ENCODE results near the gene SPINDOC.
A peak's percentile ranks its signal among the peaks of the same experiment; 100 is the strongest.

Gene SPINDOC

DNA sequence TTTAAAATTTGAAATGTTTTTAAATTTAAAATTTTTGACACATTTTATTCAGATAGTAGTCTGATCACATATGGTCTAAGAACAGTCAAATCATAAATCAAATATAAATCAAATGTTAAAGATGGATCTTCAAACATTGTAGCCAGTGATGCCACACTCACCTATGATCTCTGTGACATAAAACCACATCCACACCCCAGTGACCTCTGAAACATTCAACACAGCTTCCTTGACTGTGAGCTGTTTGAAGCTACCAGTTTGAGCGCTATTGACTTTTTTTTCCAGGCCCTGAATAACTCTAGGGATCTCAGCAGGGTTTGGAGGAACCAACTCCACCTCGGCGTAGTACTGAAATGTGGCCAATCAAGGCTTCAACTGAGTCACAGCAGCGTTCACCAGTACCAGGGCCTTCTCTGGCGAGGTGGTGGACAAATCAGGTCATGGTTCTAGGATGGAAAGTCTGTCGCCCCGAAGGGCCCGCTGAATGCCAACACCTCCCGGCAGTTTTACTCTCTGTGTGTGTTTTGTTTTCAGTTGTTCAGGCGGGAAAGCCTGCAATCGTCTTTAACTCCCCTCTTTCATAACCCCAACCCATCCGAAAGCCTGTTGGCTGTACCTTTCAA lies 21.4 kb downstream of the SPINDOC start:
- no peak for DNase-seq

GRCh38 chr11:63835158-63835545 lies 21.9 kb downstream of the SPINDOC start:
- no peak for DNase-seq

DNA sequence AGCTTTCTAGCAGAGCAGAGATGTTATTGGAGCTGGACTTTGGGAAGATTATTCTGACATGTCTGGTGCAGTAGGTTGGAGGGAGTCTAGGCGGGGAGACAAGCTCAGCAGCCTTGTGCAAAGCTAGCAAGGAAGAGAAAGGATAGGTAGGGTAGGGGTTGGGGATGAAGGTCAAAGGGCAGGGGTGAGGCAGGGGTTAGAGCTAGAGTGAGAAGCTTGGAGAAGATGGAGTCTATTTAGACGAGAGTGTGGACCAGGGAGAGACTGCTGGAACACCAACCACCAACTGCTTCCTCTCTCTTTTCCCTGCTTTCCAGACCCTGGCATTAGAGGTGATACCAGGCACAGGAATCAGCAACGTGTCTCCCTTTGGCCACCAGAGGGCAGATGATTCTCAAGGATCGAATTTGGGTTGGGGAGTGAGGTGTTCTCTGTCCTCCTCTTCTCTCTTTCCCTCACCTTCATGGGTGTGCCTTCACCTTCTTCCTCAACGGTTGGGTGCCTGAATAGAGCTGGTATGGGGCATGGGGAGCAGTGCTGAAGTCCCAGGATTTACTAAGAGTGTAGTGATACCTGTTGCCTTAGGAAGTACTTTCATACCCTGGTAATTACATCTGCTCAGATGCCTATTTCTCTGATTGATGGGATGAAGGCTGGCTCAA lies 23.9 kb downstream of the SPINDOC start:
- DNase-seq: peak; percentile 67

GRCh38 chr11:63837739-63838138 lies 24.5 kb downstream of the SPINDOC start:
- DNase-seq: no peak

GRCh38 chr11:63838150-63838677 lies 25.0 kb downstream of the SPINDOC start:
- DNase-seq: no peak

DNA sequence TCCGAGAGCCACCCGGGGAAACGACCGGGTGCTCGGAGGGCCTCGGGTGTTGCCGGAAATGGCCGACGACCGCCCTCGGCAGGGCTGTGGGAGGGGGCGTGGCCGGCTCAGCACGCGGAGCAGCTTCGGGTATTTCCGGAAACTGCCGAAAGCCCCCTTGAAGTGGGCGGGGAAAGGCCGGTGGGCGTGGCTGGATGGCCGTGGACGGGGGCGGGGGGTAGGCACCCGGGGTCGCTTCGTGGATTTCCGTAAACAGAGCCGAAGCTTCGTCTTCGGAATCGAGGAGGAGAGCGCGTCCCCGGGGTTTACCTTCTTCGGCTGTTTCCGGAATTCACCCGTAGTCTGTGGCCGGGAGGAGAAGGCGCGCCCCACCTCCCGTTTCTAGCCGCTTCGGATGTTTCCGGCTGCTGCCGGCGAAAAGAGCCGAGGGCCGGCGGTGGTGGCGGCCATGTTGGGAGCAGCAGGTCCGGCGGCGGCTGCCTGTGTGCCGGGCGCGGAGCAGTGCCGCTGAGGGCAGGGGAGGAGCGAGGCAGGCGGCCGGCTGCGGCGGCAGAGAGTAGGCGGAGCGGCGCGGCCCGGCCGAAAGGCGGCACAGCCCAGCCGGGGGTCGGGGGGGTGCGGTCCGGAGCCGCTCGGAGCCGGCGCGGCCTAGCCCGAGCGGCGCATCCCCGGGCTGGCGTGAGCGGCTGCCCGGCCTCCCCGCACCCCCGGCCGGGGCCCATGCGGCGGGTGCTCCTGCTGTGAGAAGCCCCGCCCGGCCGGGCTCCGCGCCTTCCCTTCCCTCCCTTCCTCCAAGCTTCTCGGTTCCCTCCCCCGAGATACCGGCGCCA lies 25.6 kb downstream of the SPINDOC start, which contains the start of gene MARK2:
Gene MARK2 (plus strand): TSS at position 433 of the 830 bp plus-strand sequence. CDS start 397 bp downstream, at position 830.
- peak; percentile 99 for DNase-seq

DNA sequence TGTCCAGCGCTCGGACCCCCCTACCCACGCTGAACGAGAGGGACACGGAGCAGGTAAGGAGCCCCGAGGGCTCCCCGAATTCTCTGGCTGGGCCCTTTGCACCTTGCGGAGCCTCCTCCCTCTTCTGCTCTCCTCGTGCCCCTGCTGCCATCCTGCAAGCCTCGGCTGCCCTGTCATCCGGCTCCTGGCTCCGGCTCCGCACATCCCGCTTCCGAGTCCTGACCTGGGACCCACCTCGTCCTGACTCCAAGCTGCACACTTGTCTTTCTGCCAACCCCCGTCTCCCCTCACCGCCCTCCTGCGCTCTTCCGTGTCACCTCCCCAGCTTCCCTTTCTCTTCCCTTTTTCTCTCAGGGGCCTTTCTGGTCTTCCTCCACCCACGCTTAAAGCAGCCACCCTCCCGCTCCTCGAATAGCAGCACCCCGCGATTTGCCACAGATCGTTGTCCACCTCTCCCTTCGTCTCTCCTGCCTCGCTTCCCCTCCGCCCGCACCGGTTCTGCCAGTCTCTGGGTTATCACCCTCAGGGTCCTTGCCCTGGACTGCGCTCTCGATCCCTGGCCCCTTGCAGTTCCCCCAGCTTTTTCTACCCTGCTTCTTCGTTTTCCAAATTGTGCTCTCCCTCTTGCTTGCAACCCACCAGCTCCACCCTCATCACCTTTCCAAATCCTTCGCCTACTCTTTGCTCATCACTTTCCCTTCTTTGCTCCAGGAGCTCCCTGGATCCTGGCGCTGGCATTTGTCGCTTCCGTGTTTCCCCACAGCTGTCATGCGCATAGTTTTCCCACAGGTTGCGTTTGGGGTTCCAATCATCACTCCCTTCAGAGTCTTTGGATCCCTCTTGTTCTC lies 26.5 kb downstream of the SPINDOC start:
- DNase-seq: peak; percentile 23

GRCh38 chr11:63840356-63841060 lies 27.3 kb downstream of the SPINDOC start:
- no peak for DNase-seq

DNA sequence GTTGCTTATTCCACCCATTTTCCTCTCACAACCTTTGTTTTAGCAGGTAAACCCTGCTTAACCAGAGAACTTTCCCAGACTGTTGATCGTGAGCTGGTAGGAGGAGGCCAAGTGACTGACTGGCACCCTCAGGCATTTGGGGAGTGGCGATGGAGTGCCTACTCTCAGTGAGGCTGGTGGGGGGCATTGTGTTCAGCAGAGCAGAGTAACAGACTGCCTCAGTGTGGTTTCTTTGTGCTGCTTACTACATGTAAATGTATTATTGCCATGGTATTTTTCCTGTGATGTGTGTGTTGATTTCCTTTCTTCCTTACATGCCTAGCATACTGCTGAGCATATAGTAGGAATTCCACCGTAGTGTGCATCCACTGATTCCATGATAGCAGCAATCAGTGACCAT lies 28.3 kb downstream of the SPINDOC start:
- no peak for DNase-seq

DNA sequence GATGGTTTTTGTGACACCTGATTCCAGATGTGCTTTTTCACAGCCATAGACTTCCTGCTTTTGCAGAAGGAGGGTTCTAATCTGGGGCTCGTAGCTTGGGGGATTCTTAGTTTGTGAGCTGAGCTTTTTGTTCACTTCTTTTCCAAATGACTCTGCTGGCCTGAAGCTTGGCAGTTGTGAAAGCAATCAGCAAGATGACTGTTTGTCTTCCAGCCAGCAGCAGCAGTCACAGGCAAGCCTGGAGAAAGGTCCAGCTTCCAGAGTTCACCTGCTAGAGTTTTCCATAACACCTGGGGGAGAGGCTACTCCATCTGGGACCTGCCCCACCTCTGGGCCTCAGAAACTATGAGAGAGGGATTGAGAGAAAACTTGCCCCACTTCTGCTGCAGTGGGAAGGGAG lies 29.8 kb downstream of the SPINDOC start:
- no peak for DNase-seq

DNA sequence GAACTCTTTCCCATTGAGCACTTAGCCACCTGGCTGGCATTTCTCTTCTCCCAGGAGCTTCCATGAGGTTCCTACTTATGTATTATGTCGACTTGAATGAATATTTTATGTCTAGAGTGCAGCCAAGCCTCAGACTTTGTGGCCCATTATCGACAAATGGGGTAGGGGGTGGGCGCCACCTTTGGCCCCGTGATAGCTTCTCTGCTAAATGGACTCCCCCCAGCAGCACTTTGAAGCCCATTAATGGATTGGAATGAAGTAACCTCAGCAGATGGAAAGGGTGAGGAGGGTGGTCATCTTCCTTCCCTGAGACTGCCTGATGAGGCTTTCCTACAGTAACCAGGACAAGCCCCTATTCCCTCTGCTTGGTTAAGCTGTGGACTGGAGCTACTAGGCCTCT lies 31.6 kb downstream of the SPINDOC start:
- no peak for DNase-seq

- DNase-seq: no peak
These were observed 32.0 kb downstream of the SPINDOC start for GRCh38 chr11:63845303-63845702.

GRCh38 chr11:63845911-63846310 lies 32.7 kb downstream of the SPINDOC start:
- no peak for DNase-seq

GRCh38 chr11:63846897-63847296 lies 33.6 kb downstream of the SPINDOC start:
- no peak for DNase-seq

DNA sequence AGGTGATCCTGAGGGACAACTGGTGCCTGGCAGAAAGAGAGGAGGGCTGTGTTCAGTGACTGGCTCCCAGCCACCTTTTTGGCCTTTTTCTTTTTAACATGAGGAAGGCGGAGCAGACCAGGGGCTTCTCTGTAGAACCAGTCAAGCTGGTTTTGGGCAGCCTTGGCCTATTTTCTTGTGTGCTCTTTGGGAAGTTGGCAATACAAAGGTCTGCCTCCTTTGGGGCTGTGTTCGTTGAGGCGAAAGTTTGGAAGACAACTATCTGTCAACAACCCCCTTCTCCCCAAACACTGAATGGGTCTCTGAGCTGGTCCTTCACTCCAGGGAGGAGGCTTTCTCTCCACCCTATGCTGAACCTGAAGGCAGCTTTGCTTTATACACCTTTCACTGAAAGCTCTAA lies 34.1 kb downstream of the SPINDOC start:
- DNase-seq: no peak

DNA sequence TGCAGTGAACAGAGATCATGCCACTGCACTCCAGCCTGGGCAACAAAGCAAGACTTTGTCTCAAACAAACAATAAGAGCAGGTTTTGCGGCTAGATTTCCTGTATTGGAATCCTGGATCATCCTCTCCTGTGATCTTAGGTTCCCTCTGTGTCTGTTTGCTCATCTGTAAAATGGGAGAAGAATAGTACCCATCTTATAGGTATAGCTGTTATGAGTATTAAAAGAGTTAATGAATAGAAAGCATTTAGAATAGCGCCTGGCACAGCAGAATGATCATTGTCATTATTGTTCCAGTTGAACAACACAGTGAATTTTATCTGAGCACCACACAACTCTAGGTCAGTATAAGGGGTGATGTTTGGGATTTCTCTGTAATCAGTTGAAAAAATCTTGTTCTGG lies 36.4 kb downstream of the SPINDOC start:
- no peak for DNase-seq

GRCh38 chr11:63850920-63851319 lies 37.7 kb downstream of the SPINDOC start:
- no peak for DNase-seq

DNA sequence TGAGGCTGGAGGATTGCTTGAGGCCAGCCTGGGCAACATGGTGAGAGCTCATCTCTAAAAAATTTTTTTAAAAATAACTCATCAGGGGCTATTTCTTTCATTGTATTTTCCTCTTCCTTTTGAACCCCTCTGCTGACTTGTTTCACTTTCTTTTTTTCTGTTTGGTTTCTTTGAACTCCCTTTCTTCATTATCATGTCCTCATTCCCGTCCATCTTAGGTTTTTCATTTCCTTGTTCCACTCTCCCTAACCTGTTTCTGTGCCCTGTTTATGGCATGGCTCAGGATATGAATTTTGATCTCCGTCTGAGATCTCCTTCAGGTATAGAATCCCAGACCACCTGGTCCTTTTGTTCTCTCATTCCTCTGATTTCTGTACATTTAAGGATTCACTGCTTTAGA lies 38.1 kb downstream of the SPINDOC start:
- DNase-seq: no peak

DNA sequence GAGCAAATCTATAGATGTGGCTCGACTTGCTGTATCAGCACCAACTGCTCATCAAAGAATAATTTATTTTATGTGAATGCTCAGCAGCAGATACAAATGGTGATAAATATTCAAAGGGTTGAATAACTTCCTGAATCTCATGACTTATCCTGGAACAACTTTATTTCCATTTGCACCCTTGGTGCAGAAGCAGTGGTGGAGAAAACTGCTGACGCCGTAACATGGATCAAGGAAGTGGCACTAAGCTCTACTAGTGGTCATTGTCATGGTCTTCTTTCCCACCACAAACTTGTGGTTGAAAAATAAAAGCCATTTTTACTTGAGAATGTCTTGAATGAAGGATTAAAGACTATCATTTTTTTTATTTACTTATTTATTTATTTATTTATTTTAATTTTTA lies 40.2 kb downstream of the SPINDOC start:
- DNase-seq: peak; percentile 27

DNA sequence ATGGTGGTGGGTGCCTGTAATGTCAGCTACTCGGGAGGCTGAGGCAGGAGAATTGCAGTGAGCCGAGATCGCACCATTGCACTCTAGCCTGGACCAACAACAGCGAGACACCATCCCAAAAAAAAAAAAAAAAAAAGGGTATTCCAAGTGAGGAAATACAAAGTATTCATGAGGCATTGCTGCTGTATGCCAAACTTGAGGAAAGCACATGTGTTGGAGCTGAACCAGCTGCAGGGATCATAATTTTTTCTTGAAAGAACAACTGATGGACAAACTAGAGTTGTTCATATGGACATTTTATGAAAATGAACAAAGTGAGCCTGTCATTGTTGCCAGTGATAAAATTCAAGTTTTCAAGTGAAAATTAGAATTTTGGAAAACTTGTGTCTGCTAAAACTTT lies 41.4 kb downstream of the SPINDOC start:
- no peak for DNase-seq

DNA sequence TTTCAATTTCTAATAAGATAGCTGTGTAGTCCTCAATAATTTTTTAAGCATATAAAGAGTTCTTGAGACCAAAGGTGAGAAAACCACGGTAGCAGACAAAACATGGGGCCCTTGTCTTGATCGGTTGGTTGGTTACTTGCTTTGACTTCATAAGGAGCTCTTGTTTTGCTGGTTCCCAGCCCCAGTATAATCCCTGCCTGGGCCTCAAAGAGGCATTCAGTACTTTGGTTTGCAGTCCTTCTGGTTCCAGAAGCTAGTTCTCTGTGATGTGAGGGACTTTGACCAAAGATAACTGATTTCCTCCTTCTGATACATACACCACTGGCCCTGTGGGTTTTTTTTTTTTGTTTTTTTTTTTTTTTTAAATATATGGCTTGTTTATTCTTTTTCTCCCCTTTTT lies 42.7 kb downstream of the SPINDOC start:
- no peak for DNase-seq

All from central memory CD4-positive, alpha-beta T cell (primary cell).